SU-DHL-6 (cell line): ENCODE data around the gene RGL3.

Source experiments
- H2AFZ ChIP-seq: fragments of 200-600 bp; sonication (generic); 2 replicates; pipeline ENCODE4 v1.6.1; 2014; ENCODE audit warnings: low read depth, mild to moderate bottlenecking, moderate library complexity, mixed read lengths, antibody characterized with exemption, low read length; ENCODE audit not compliant: severe bottlenecking
- H3F3A ChIP-seq: fragments of 200-600 bp; shearing (Covaris generic); 2 replicates; pipeline ENCODE4 v1.6.0; 2016; ENCODE audit warnings: antibody characterized with exemption, mild to moderate bottlenecking; ENCODE audit not compliant: insufficient read depth
- H3K27ac ChIP-seq: fragments of 200-600 bp; sonication (generic); 2 replicates; pipeline ENCODE4 v1.5.1; 2016; ENCODE audit warnings: low read depth, mild to moderate bottlenecking, low read length, moderate library complexity, mixed read lengths
- H3K27me3 ChIP-seq: fragments of 200-600 bp; sonication (generic), shearing (Covaris generic); 2 replicates; pipeline ENCODE4 v1.6.0; 2014; ENCODE audit warnings: mild to moderate bottlenecking, low read length
- H3K36me3 ChIP-seq: fragments of 200-600 bp; sonication (generic); 2 replicates; pipeline ENCODE4 v1.6.1; 2014; ENCODE audit warnings: mild to moderate bottlenecking, low read length, mixed read lengths
- H3K4me2 ChIP-seq: fragments of 300-600, 200-600 bp; shearing (Covaris generic), sonication (generic); 2 replicates; pipeline ENCODE4 v1.6.0; 2014; ENCODE audit warnings: low read length, low read depth, mild to moderate bottlenecking; ENCODE audit not compliant: poor library complexity, severe bottlenecking
- H3K4me3 ChIP-seq: fragments of 200-600 bp; sonication (generic); 2 replicates; pipeline ENCODE4 v1.5.1; 2014; ENCODE audit warnings: antibody characterized with exemption, low read length, mild to moderate bottlenecking, mixed read lengths; ENCODE audit not compliant: insufficient read depth, poor library complexity, severe bottlenecking
- H3K79me2 ChIP-seq: fragments of 200-600 bp; sonication (generic); 2 replicates; pipeline ENCODE4 v1.6.1; 2014; ENCODE audit warnings: mild to moderate bottlenecking, low read length, moderate library complexity; ENCODE audit not compliant: insufficient read depth
- H3K9ac ChIP-seq: fragments of 200-600 bp; sonication (generic); 2 replicates; pipeline ENCODE4 v1.7.0; 2014; ENCODE audit warnings: mild to moderate bottlenecking, low read length
- H3K9me2 ChIP-seq: fragments of 200-600 bp; sonication (generic); replicated peaks from 2 replicates; pipeline ENCODE4 v1.6.1; 2014; ENCODE audit warnings: low read length; ENCODE audit not compliant: insufficient read depth
- H3K9me3 ChIP-seq: fragments of 200-600 bp; sonication (generic); 2 replicates; pipeline ENCODE4 v1.6.1; 2014; ENCODE audit warnings: low read length, mixed read lengths; ENCODE audit not compliant: insufficient read depth
- H4K20me1 ChIP-seq: fragments of 200-600 bp; sonication (generic); 2 replicates; pipeline ENCODE4 v1.6.1; 2014; ENCODE audit warnings: low read depth, mild to moderate bottlenecking, antibody characterized with exemption, low read length, moderate library complexity, mixed read lengths
- EZH2phosphoT487 ChIP-seq: fragments of 200-600 bp; sonication (generic), shearing (Covaris generic); conservative IDR thresholded peaks from 2 replicates; pipeline ENCODE4 v1.6.1; 2018; ENCODE audit warnings: mild to moderate bottlenecking, antibody characterized with exemption, low read length, moderate library complexity, mixed read lengths
- TF ChIP-seq, protein P1 (sequence below): fragments of 200-600 bp; sonication (generic); IDR thresholded peaks from one replicate; pipeline ENCODE4 v1.5.1; 2017; ENCODE audit warnings: antibody characterized with exemption, mild to moderate bottlenecking, low read length, moderate library complexity; ENCODE audit not compliant: insufficient read depth, poor library complexity, severe bottlenecking

RGL3 gene

DNA sequence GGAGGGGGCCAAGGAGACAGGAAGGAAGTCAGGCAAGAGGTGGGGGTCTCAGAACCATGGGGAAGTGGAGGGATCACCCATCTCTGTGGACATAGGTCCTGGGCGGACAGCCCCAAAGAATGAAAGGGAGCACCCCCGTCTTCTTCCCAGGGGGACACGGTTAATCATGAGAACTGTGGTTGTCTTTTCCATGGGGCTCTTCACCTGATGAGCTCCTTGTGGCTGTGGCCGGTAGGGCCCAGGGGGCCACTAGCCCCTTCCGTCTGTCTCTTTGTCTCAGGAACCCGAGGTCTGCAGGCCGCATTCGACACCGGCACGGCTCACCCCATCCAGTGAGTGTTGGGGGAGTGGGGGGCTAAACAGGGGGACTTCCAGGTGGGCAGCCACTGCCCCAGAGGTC, 55.2 kb downstream of the RGL3 start:
- Histone ChIP-seq H3F3A (no peaks in the 10 kb centered on the region), H3K79me2 (no peaks in the 10 kb centered on the region), H3K4me3 (no peak overlapping the region), H3K9ac (no peak overlapping the region), H3K27me3 (no peaks in the 10 kb centered on the region), H3K27ac (no peak overlapping the region), H3K4me2 (no peak overlapping the region), H3K36me3 (no peaks in the 10 kb centered on the region), H2AFZ (no peak overlapping the region), H3K9me3 (no peaks in the 10 kb centered on the region), H3K9me2 (no peaks in the 10 kb centered on the region), H4K20me1 (no peaks in the 10 kb centered on the region)
- no peak for TF ChIP-seq EZH2phosphoT487
- TF ChIP-seq, protein P1, sequence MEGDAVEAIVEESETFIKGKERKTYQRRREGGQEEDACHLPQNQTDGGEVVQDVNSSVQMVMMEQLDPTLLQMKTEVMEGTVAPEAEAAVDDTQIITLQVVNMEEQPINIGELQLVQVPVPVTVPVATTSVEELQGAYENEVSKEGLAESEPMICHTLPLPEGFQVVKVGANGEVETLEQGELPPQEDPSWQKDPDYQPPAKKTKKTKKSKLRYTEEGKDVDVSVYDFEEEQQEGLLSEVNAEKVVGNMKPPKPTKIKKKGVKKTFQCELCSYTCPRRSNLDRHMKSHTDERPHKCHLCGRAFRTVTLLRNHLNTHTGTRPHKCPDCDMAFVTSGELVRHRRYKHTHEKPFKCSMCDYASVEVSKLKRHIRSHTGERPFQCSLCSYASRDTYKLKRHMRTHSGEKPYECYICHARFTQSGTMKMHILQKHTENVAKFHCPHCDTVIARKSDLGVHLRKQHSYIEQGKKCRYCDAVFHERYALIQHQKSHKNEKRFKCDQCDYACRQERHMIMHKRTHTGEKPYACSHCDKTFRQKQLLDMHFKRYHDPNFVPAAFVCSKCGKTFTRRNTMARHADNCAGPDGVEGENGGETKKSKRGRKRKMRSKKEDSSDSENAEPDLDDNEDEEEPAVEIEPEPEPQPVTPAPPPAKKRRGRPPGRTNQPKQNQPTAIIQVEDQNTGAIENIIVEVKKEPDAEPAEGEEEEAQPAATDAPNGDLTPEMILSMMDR: no peak

DNA sequence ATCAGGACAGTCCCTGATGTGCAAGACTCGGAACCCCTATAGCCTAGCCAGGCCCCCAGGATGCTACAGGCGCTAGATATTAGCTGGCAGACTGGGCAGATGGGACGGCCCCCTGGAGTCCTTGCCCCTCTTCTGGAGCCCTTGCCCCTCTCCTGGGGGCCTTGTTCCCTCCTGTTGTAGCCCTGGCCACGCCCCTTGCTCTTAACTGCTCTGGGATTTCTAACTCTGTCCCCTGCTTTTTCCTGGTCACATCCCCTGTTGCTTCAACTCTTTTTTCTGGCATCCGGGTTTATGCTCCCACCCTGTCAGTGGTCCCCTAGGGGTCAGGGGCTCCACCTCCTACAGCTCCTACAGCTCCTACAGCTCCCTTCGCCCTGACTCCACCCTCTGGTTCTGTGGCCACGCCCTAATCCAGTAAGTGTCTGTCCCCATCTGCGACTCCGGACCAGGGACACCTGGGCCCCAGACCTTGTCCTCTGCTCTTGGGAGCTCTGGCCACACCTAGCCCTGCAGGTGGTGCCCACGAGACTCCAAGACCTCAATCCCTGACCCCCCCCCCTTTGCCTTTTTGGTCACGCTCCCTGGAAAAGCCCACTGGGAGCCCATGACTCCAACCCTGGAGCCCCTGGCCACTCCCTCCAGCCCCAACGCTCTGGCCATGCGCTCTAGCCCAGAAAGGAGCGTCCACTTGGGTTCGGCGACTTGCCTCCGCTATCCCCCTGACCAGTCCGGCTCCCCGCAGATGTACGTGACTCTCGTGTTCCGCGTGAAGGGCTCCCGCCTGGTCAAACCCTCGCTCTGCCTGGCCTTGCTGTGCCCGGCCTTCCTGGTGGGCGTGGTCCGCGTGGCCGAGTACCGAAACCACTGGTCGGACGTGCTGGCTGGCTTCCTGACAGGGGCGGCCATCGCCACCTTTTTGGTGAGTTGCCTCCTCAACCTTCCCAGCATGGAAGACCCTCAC, 57.1 kb downstream of the RGL3 start:
- no peaks in the 10 kb centered on the region for H3K27me3 ChIP-seq
- no peaks in the 10 kb centered on the region for H3K79me2 ChIP-seq
- no peak overlapping the region for H3K27ac ChIP-seq
- no peaks in the 10 kb centered on the region for H3F3A ChIP-seq
- no peaks in the 10 kb centered on the region for H3K36me3 ChIP-seq
- no peaks in the 10 kb centered on the region for H4K20me1 ChIP-seq
- no peak overlapping the region for H3K9ac ChIP-seq
- H3K9me2 ChIP-seq: no peaks in the 10 kb centered on the region
- no peak overlapping the region for H3K4me2 ChIP-seq
- H2AFZ ChIP-seq: no peak overlapping the region
- TF ChIP-seq, protein P1: no peak
- no peak for TF ChIP-seq EZH2phosphoT487
- no peak overlapping the region for H3K4me3 ChIP-seq
- H3K9me3 ChIP-seq: no peaks in the 10 kb centered on the region

DNA sequence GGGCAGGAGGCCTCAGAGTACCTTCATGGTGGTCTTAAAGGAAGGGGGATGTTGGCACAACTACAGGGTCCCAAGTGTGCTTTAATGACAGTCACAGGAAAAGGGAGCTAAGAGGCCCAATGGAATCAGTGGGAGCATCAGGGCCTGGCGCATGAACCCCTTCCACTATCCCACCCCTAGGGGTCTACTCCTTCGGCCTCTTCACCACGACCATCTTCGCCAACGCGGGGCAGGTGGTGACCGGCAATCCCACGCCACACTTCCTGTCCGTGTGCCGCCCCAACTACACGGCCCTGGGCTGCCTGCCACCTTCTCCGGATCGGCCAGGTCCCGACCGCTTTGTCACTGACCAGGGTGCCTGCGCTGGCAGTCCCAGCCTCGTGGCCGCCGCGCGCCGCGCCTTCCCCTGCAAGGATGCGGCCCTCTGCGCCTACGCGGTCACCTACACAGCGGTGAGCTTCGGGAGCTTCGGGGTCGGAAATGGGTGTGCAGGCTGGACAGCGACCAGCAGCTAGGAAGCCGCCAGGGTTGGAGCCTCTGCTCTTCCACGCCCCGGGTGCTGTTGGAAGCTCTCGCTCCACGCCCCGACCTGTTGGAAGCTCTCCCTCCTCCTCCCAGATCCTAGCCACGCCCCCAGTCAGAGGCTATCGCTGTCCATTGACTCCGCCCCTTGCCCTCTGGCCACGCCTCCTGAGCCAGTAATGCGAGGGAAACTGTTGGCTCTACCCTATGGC, 57.9 kb downstream of the RGL3 start:
- no peaks in the 10 kb centered on the region for H3K9me2 ChIP-seq
- H2AFZ ChIP-seq: no peak overlapping the region
- H3K9ac ChIP-seq: no peak overlapping the region
- no peaks in the 10 kb centered on the region for H3F3A ChIP-seq
- no peaks in the 10 kb centered on the region for H3K9me3 ChIP-seq
- TF ChIP-seq EZH2phosphoT487: no peak
- TF ChIP-seq, protein P1: no peak
- H3K79me2 ChIP-seq: no peaks in the 10 kb centered on the region
- no peaks in the 10 kb centered on the region for H4K20me1 ChIP-seq
- no peaks in the 10 kb centered on the region for H3K27me3 ChIP-seq
- H3K4me2 ChIP-seq: no peak overlapping the region
- H3K4me3 ChIP-seq: no peak overlapping the region
- no peaks in the 10 kb centered on the region for H3K36me3 ChIP-seq
- H3K27ac ChIP-seq: no peak overlapping the region
